K562 (cell line): Measurements from ENCODE around the gene SLC39A7. TPM values are rescaled to one million over a fixed set of nuclear protein-coding genes. Genes with fewer than 3 reads are reported as not detected.
A peak's percentile ranks its signal among the peaks of the same experiment; 100 is the strongest.

ENCODE experiments used
- CXXC5 ChIP-seq: fragments of 250-450 bp; sonication (Bioruptor Pico); IDR thresholded peaks from 2 replicates; pipeline ENCODE4 v1.8.0; 2022; ENCODE audit warnings: inconsistent platforms, mild to moderate bottlenecking, moderate library complexity
- ERF ChIP-seq: fragments of 450-650 bp; formaldehyde crosslinking; IDR thresholded peaks from 2 replicates; pipeline ENCODE4 v1.4.0; 2020; ENCODE audit warnings: mild to moderate bottlenecking, mixed read lengths
- ESRRB ChIP-seq: fragments of 250-450 bp; sonication (Bioruptor Pico); IDR thresholded peaks from 2 replicates; pipeline ENCODE4 v1.5.0; 2020; ENCODE audit warnings: mild to moderate bottlenecking, moderate library complexity, borderline replicate concordance
- EZH2 ChIP-seq: IDR thresholded peaks from 2 replicates; pipeline ENCODE4 v1.6.1; 2012; ENCODE audit warnings: low read depth, mild to moderate bottlenecking, inconsistent platforms, low read length, borderline replicate concordance
- FOSL1 ChIP-seq: fragments of 200-800 bp; sonication (Bioruptor generic); conservative IDR thresholded peaks from 2 replicates; pipeline ENCODE4 v1.6.1; 2016; ENCODE audit warnings: missing genetic modification characterization, missing compliant biosample characterization
- FOXK1 ChIP-seq: sonication (generic); formaldehyde crosslinking; IDR thresholded peaks from 2 replicates; pipeline ENCODE4 v1.8.0; 2022; ENCODE audit warnings: missing genetic modification reagents, mild to moderate bottlenecking, borderline replicate concordance
- NCOA1 ChIP-seq: fragments of 450-650 bp; IDR thresholded peaks from 2 replicates; pipeline ENCODE4 v1.6.1; 2016; ENCODE audit warnings: low read depth
- NR1H2 ChIP-seq: sonication (generic); formaldehyde crosslinking; IDR thresholded peaks from 2 replicates; pipeline ENCODE4 v1.4.0; 2020; ENCODE audit warnings: mild to moderate bottlenecking, missing genetic modification reagents
- NRF1 ChIP-seq, 2 experiments: fragments of 450-650 bp; IDR thresholded peaks in 1 of 2; conservative IDR thresholded peaks in 1 of 2; 2 replicates each; pipeline ENCODE4 v1.6.1; 2014; ENCODE audit warnings: mild to moderate bottlenecking in 2 of 2
- PRMT5 ChIP-seq: sonication (generic); formaldehyde crosslinking; IDR thresholded peaks from 2 replicates; pipeline ENCODE4 v1.5.0; 2020; ENCODE audit warnings: missing genetic modification reagents
- ZNF75A ChIP-seq: fragments of 450-650 bp; formaldehyde crosslinking; IDR thresholded peaks from 2 replicates; pipeline ENCODE4 v1.4.0; 2020; ENCODE audit warnings: mild to moderate bottlenecking
- ZZZ3 ChIP-seq: fragments of 450-650 bp; IDR thresholded peaks from 2 replicates; pipeline ENCODE4 v1.6.1; 2016; ENCODE audit warnings: antibody characterized with exemption, mild to moderate bottlenecking, moderate library complexity
- polyA plus RNA-seq, 8 experiments: library from polyadenylated mRNA; depleted of rRNA in 4 of 8; stranded (reverse) in 5 of 8; unstranded in 3 of 8; fragments of >200 nt; fragmentation: Nextera tagmentation in 2 of 8; fragmentation: Illumina TruSeq in 1 of 8; extraction: Ambion mirVana in 2 of 8; extraction: Trizol in 1 of 8; gene quantifications; 2 replicates each; pipeline versions ENCODE4 v1.2.1 to v1.2.3, GENCODE V29; 2011 to 2014; ENCODE audit warnings: inconsistent platforms in 1 of 8, missing spikeins in 1 of 8
- total RNA-seq, 7 experiments: library from RNA; depleted of rRNA in 6 of 7; stranded (reverse); fragments of >200 nt in 6 of 7; fragmentation: Illumina TruSeq in 2 of 7; extraction: Trizol in 2 of 7; gene quantifications; 2 replicates each; pipeline versions ENCODE4 v1.2.1 to v1.2.3, GENCODE V29; 2011 to 2021; ENCODE audit warnings: low replicate concordance in 1 of 7
- TF ChIP-seq, protein P1 (sequence below): fragments of 200-800 bp; sonication (Bioruptor generic); IDR thresholded peaks from 2 replicates; pipeline ENCODE4 v1.6.1; 2017; ENCODE audit warnings: missing genetic modification characterization, missing compliant biosample characterization
- TF ChIP-seq, protein P2 (sequence below): sonication (generic); formaldehyde crosslinking; IDR thresholded peaks from 2 replicates; pipeline ENCODE4 v1.8.0; 2023; ENCODE audit warnings: mild to moderate bottlenecking, missing genetic modification reagents
- TF ChIP-seq, protein P3 (sequence below): fragments of 450-650 bp; IDR thresholded peaks from 2 replicates; pipeline ENCODE4 v1.6.1; 2018; ENCODE audit warnings: mild to moderate bottlenecking, low read depth; ENCODE audit not compliant: partially characterized antibody
- TF ChIP-seq, protein P4 (sequence below): fragments of 450-650 bp; IDR thresholded peaks from 2 replicates; pipeline ENCODE4 v1.6.1; 2016
- TF ChIP-seq, protein P5 (sequence below): sonication (generic); formaldehyde crosslinking; IDR thresholded peaks from 2 replicates; pipeline ENCODE4 v1.8.1; 2023; ENCODE audit warnings: mild to moderate bottlenecking, missing genetic modification reagents
- TF ChIP-seq, protein P6 (sequence below): sonication (generic); formaldehyde crosslinking; IDR thresholded peaks from 2 replicates; pipeline ENCODE4 v1.4.0; 2020; ENCODE audit warnings: mild to moderate bottlenecking, missing genetic modification reagents

Gene SLC39A7
- total and polyA plus RNA-seq, 9 of the 15 experiments (the other 6 are each of a cell fraction or from before 2014, with no cell fraction given) = 21.7 to 169 (median 121) TPM

DNA sequence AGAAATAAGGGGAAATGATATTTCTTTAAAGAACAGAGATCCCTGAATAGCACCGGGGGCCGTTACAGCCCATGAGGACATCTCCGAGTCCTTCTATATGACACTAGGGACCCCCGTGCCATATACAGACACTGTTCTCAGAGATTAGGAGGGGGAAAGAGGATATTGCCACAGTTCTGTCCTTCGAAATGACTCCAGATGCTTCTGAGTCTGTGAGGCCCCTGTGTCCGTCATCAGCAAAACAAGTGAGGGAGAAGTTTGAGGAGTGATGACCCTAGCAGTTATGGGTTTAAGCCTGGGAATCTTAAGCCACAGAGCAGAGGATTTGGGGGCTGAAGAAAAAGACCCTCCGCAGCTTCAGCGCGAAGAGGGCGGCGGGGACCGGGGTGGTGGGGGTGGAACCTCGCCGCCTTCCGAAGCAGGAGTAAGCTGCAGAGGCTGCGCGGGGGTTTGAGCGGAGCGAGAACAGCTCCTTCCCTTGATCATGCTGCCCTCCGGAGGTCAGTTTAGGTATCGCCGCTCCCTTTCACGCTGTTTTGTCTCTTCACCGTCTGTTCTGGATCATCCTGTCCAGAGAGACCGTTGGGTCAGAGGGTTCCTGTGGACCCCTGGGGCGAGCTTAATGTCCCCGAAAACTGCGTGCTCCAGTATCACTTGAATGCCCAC lies 47.4 kb downstream of the SLC39A7 start (continued):
- TF ChIP-seq, protein P1, sequence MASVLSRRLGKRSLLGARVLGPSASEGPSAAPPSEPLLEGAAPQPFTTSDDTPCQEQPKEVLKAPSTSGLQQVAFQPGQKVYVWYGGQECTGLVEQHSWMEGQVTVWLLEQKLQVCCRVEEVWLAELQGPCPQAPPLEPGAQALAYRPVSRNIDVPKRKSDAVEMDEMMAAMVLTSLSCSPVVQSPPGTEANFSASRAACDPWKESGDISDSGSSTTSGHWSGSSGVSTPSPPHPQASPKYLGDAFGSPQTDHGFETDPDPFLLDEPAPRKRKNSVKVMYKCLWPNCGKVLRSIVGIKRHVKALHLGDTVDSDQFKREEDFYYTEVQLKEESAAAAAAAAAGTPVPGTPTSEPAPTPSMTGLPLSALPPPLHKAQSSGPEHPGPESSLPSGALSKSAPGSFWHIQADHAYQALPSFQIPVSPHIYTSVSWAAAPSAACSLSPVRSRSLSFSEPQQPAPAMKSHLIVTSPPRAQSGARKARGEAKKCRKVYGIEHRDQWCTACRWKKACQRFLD (CRISPR knock-in tag) = no peak; the same call in 1 of the 2 replicates
- TF ChIP-seq EZH2 (no peak), NR1H2 (CRISPR knock-in tag) (no peak), FOSL1 (0 out of 2 replicates have a peak, but pooled peaks have one; percentile 5), FOXK1 (CRISPR knock-in tag) (peak; percentile 80; the same call in 1 of the 2 replicates), CXXC5 (CRISPR knock-in tag) (peak; percentile 35), ESRRB (CRISPR knock-in tag) (no peak), NRF1 (conservative IDR thresholded peaks at IDR 0.05 in 1 of 2, IDR thresholded peaks at IDR 0.05 in 1 of 2) (peak; percentile 76 to 83), PRMT5 (no peak), NCOA1 (peak; percentile 22; the same call in 1 of the 2 replicates), ERF (CRISPR knock-in tag) (no peak), ZZZ3 (no peak), ZNF75A (CRISPR knock-in tag) (no peak)
- TF ChIP-seq, protein P2, sequence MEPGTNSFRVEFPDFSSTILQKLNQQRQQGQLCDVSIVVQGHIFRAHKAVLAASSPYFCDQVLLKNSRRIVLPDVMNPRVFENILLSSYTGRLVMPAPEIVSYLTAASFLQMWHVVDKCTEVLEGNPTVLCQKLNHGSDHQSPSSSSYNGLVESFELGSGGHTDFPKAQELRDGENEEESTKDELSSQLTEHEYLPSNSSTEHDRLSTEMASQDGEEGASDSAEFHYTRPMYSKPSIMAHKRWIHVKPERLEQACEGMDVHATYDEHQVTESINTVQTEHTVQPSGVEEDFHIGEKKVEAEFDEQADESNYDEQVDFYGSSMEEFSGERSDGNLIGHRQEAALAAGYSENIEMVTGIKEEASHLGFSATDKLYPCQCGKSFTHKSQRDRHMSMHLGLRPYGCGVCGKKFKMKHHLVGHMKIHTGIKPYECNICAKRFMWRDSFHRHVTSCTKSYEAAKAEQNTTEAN = 0 out of 2 replicates have a peak, but pooled peaks have one; percentile 29
- TF ChIP-seq, protein P3, sequence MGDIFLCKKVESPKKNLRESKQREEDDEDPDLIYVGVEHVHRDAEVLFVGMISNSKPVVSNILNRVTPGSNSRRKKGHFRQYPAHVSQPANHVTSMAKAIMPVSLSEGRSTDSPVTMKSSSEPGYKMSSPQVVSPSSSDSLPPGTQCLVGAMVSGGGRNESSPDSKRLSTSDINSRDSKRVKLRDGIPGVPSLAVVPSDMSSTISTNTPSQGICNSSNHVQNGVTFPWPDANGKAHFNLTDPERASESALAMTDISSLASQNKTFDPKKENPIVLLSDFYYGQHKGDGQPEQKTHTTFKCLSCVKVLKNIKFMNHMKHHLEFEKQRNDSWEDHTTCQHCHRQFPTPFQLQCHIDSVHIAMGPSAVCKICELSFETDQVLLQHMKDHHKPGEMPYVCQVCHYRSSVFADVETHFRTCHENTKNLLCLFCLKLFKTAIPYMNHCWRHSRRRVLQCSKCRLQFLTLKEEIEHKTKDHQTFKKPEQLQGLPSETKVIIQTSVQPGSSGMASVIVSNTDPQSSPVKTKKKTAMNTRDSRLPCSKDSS = no peak
- TF ChIP-seq, protein P4, sequence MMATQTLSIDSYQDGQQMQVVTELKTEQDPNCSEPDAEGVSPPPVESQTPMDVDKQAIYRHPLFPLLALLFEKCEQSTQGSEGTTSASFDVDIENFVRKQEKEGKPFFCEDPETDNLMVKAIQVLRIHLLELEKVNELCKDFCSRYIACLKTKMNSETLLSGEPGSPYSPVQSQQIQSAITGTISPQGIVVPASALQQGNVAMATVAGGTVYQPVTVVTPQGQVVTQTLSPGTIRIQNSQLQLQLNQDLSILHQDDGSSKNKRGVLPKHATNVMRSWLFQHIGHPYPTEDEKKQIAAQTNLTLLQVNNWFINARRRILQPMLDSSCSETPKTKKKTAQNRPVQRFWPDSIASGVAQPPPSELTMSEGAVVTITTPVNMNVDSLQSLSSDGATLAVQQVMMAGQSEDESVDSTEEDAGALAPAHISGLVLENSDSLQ = peak; percentile 8; the same call in 1 of the 2 replicates
- TF ChIP-seq, protein P5, sequence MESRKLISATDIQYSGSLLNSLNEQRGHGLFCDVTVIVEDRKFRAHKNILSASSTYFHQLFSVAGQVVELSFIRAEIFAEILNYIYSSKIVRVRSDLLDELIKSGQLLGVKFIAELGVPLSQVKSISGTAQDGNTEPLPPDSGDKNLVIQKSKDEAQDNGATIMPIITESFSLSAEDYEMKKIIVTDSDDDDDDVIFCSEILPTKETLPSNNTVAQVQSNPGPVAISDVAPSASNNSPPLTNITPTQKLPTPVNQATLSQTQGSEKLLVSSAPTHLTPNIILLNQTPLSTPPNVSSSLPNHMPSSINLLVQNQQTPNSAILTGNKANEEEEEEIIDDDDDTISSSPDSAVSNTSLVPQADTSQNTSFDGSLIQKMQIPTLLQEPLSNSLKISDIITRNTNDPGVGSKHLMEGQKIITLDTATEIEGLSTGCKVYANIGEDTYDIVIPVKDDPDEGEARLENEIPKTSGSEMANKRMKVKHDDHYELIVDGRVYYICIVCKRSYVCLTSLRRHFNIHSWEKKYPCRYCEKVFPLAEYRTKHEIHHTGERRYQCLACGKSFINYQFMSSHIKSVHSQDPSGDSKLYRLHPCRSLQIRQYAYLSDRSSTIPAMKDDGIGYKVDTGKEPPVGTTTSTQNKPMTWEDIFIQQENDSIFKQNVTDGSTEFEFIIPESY = peak; percentile 47; the same call in 1 of the 2 replicates
- TF ChIP-seq, protein P6, sequence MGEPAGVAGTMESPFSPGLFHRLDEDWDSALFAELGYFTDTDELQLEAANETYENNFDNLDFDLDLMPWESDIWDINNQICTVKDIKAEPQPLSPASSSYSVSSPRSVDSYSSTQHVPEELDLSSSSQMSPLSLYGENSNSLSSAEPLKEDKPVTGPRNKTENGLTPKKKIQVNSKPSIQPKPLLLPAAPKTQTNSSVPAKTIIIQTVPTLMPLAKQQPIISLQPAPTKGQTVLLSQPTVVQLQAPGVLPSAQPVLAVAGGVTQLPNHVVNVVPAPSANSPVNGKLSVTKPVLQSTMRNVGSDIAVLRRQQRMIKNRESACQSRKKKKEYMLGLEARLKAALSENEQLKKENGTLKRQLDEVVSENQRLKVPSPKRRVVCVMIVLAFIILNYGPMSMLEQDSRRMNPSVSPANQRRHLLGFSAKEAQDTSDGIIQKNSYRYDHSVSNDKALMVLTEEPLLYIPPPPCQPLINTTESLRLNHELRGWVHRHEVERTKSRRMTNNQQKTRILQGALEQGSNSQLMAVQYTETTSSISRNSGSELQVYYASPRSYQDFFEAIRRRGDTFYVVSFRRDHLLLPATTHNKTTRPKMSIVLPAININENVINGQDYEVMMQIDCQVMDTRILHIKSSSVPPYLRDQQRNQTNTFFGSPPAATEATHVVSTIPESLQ (CRISPR knock-in tag) = no peak
